Ishikawa (cell line): ENCODE measurements around the gene TRAPPC3L.

Experiments
- CREB1 ChIP-seq: IDR thresholded peaks from 2 replicates; pipeline ENCODE4 v1.6.1; 2012; ENCODE audit warnings: low read depth
- EP300 ChIP-seq: IDR thresholded peaks from 2 replicates; pipeline ENCODE4 v1.6.1; 2012; ENCODE audit warnings: borderline replicate concordance
- RAD21 ChIP-seq: IDR thresholded peaks from 2 replicates; pipeline ENCODE4 v1.6.1; 2012; ENCODE audit warnings: low read depth
- TF ChIP-seq, protein P1 (sequence below): IDR thresholded peaks from 2 replicates; pipeline ENCODE4 v1.6.1; 2012; ENCODE audit warnings: low read depth, mild to moderate bottlenecking

DNA sequence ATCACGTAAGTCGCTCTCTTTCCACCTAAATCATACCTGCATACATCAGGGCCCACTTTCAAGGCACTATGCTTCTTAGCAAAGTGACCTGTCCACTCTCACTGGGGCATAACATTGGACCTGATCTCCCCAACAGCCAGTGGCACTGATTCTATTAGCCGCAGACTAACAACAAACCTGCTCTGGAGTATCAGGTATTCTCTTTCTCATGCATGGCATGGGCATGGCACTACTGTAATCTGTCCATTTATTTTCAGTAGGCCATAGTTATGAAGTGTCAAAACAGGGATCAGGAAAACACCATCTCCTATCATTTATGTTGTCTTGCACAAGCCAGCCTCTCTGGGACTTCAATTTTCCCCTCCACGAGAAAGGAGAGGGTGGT is 16.5 kb upstream of the TRAPPC3L start:
- no peak for TF ChIP-seq EP300
- TF ChIP-seq, protein P1, sequence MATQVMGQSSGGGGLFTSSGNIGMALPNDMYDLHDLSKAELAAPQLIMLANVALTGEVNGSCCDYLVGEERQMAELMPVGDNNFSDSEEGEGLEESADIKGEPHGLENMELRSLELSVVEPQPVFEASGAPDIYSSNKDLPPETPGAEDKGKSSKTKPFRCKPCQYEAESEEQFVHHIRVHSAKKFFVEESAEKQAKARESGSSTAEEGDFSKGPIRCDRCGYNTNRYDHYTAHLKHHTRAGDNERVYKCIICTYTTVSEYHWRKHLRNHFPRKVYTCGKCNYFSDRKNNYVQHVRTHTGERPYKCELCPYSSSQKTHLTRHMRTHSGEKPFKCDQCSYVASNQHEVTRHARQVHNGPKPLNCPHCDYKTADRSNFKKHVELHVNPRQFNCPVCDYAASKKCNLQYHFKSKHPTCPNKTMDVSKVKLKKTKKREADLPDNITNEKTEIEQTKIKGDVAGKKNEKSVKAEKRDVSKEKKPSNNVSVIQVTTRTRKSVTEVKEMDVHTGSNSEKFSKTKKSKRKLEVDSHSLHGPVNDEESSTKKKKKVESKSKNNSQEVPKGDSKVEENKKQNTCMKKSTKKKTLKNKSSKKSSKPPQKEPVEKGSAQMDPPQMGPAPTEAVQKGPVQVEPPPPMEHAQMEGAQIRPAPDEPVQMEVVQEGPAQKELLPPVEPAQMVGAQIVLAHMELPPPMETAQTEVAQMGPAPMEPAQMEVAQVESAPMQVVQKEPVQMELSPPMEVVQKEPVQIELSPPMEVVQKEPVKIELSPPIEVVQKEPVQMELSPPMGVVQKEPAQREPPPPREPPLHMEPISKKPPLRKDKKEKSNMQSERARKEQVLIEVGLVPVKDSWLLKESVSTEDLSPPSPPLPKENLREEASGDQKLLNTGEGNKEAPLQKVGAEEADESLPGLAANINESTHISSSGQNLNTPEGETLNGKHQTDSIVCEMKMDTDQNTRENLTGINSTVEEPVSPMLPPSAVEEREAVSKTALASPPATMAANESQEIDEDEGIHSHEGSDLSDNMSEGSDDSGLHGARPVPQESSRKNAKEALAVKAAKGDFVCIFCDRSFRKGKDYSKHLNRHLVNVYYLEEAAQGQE, result no peak
- no peak for TF ChIP-seq CREB1
- no peak for TF ChIP-seq RAD21
